GM18505 (cell line): Measurements from ENCODE around the gene KIF9.
"Not testable (repeated sequence)": the region's sequence is repeated elsewhere in the genome, so short reads cannot be mapped to it uniquely, and the experiment has no call there.

Experiments used
- ATAC-seq: cut with Tn5 transposase; IDR thresholded peaks from one replicate; pipeline ENCODE4 v1.9.1; 2021; ENCODE audit not compliant: unreplicated experiment
- POLR2A ChIP-seq: IDR thresholded peaks from 4 replicates; pipeline ENCODE4 v1.6.1; 2011; ENCODE audit warnings: borderline replicate concordance; ENCODE audit not compliant: insufficient read depth, insufficient read length; ENCODE audit errors: extremely low read depth

Gene KIF9

DNA sequence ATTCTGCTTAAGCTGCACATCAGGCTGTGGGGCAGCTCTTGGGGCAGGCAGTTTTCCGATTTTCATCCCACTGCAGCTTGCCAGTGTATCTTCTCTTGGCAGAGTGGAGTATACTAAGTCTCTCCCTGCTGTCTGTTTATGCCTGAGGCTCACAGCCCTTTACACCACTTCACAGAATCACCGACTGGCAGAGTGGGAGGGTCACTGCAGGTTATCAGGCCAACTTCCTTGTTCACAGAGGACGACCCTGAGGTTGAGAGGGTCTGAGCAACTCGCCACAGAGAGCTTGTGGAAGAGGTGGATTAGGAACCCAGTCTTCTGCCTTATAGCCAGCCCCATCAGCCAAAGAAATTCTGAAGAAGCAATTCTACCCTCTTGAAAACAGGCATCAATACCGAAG lies 30.9 kb downstream of the KIF9 start:
- no peak for TF ChIP-seq POLR2A
- ATAC-seq: no peak

DNA sequence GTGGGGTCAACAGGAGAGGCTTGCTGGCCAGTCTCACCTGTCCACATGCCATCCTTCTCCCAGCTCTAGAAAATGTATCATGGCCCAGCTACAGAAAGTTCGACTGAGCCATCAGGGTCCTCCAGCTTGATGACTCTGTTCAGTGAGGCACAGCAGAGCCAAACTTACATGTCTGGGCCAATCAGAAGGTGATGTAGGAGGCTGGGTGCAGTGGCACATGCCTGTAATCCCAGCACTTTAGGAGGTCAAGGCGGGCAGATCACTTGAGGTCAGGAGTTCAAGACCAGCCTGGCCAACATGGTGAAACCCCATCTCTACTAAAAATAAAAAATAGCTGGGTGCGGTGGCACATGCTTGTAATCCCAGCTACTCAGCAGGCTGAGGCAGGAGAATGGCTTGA lies 31.5 kb downstream of the KIF9 start:
- ATAC-seq: not testable (repeated sequence)

DNA sequence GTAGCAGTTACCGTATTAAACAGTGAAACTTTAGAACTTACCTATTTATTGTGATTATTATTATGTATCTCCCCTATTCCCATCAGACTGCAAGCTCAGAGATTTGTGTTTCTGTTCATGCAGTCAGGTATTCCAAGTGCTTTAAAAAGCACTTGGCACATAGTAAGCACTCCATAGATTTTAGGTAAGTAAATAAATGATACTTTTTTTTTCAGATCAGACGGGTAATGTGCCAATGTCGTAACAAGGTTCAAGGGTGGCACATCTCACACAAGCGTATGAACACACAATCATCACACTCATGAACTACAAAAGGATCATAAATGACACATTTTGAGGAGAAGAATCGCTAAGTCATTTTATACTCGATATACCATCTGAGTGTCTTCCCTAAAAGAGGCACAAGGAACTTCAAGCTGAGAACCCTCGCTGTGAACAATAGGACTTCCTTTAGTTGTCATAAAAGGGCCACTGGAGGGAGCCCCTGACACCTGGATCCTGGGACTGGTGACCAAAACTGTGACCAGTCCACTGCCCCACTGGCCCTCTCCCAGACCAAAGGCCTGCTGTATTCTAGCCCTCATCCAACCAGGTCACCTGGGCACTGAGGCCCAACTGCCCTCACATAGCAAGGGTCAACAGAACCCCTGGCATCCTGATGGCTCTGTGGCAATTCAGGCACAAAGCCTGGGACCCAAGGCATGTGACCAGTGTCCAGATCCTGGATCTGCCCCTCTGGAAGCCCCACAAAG lies 32.1 kb downstream of the KIF9 start:
- no peak for ATAC-seq
- no peak for TF ChIP-seq POLR2A

DNA sequence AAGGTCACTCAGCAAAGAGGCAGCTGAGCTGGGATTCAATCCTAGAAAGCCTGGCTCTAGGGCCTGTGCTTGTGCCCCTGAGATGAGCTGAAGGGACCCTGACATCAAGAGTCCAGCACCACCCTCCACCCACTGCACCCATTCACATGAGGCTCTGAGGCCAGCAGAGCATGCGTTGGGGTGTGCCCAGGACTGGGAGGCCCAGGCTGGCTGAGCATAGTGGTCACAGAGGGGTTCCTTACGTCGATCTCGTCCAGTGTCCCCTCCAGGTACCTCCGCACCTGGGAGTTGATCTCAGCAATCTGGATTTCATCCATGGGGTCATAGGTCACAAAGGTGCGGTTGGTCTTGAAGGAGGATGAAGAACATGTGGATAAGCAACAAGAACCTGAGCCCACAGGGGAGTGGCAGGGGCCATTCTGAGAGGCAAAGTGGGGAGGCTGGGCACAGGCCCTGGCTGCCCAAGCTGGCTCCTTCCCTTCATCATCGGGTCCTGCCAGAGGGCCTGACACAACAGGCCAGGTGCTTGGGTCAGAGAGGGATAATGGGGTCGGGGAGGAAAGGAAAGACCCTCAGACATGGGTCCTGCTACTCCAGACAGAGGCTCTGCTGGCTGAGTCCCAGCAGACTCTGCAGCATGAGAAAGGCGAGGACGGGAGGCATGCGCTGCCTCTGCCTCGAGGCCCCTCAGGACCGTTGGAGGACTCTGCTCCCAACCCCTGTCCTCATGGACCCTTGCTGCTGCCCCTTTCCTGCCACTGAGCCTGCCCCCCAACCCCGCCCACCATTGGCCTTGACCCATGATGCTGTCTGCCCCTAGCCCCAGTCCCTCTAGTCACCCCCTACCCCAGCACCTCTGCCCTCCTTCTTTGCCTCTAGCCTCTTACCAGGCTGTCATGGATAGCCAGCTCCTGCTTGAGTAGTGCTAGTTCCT lies 35.2 kb downstream of the KIF9 start:
- ATAC-seq: no peak
- no peak for TF ChIP-seq POLR2A

- no peak for TF ChIP-seq POLR2A
- no peak for ATAC-seq
Observed at GRCh38 chr3:47245271-47245670, 37.3 kb downstream of the KIF9 start.

- no peak for TF ChIP-seq POLR2A
- ATAC-seq: no peak
Observed at GRCh38 chr3:47244531-47245100, 38.0 kb downstream of the KIF9 start.

GRCh38 chr3:47243419-47244147 lies 39.0 kb downstream of the KIF9 start:
- no peak for ATAC-seq
- no peak for TF ChIP-seq POLR2A

DNA sequence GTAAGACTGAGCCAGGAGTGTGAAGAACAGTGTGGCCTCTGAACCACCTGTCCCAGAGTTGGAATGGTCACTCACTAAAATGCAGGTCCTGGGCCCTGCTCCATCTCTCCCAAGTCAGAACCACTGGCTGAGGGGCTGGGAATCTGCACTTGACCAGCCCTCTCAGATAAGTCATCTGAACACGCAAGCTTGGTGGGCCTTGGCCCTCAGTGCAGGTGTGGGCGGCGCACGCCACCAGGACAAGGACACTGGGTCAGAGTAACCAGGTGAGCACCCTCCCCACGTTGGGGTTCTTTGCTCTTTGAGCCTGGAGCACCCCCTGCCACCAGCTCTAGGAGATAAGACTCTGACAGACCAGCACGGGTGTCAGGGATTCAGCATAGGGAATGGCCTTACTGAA lies 42.7 kb downstream of the KIF9 start:
- no peak for TF ChIP-seq POLR2A
- no peak for ATAC-seq

DNA sequence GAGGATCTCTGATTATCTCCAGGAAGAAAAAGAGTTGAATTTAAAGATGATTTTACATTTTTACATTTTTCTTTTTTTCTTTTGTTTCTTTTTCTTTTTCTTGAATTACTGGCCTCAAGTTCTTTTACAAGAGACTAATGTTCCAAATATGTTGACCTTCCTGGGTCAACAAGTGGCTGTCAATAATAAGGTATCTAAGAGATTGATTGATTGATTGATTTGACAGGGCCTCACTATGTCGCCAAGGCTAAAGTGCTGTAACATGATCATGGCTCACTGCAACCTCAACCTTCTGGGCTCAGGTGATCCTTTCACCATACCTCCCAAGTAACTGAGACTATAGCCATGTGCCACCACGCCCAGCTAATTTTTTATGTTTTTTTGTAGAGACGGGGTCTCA lies 44.6 kb downstream of the KIF9 start:
- TF ChIP-seq POLR2A: no peak
- no peak for ATAC-seq

- ATAC-seq: no peak
- no peak for TF ChIP-seq POLR2A
Observed at GRCh38 chr3:47228088-47228487, 54.5 kb downstream of the KIF9 start.

DNA sequence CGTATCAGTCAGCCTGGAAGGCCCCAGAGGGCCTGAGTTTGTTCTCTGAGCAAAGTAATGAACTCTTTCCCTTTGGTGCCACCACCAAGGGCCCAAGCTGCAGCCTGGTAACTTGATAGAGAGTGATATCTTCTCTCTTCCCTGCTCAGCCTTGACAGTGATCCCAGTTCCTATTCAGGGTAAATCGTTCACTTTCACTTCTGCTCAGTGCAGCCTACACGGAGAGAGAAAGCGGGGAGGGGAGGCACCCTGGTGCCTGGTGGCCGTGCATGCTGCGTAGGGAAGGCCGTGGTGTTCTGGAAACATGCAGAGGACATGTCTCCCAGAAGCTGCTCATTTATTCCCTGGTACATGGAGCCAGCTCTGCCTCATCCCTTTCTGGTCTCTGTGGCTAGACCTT lies 54.9 kb downstream of the KIF9 start:
- no peak for ATAC-seq
- peak; percentile 16 for TF ChIP-seq POLR2A

GRCh38 chr3:47225310-47225906 lies 57.2 kb downstream of the KIF9 start:
- ATAC-seq: no peak
- no peak for TF ChIP-seq POLR2A

GRCh38 chr3:47223755-47224154 lies 58.8 kb downstream of the KIF9 start:
- ATAC-seq: no peak
- TF ChIP-seq POLR2A: no peak

- no peak for ATAC-seq
- no peak for TF ChIP-seq POLR2A
Observed at GRCh38 chr3:47221798-47222197, 60.8 kb downstream of the KIF9 start.
